Measurements from ENCODE around the gene CUL9.

CUL9 gene

GRCh38 chr6:43173591-43174262 is 8.3 kb upstream of the CUL9 start:
- no peak for DNase-seq

GRCh38 chr6:43174263-43175112 is 7.5 kb upstream of the CUL9 start:
- DNase-seq: peak; percentile 99

GRCh38 chr6:43175676-43176422 is 6.1 kb upstream of the CUL9 start:
- no peak for DNase-seq

- no peak for DNase-seq
These were observed 5.6 kb upstream of the CUL9 start for GRCh38 chr6:43176423-43176786.

- DNase-seq: no peak
These were observed 3.8 kb upstream of the CUL9 start for GRCh38 chr6:43178150-43178549.

- DNase-seq: no peak
These were observed 2.8 kb upstream of the CUL9 start for GRCh38 chr6:43178951-43179830.

GRCh38 chr6:43180058-43180457 is 1.9 kb upstream of the CUL9 start:
- DNase-seq: no peak

GRCh38 chr6:43180985-43181384 is 1.0 kb upstream of the CUL9 start:
- no peak for DNase-seq

- no peak for DNase-seq
These were observed 415 bp upstream of the CUL9 start for GRCh38 chr6:43181621-43181941.

- no peak for DNase-seq
These were observed 1.4 kb downstream of the CUL9 start for GRCh38 chr6:43183441-43183840.

GRCh38 chr6:43184268-43184985 is 2.4 kb downstream of the CUL9 start:
- DNase-seq: no peak

- DNase-seq: no peak
These were observed 3.5 kb downstream of the CUL9 start for GRCh38 chr6:43185391-43185985.

- no peak for DNase-seq
These were observed 4.0 kb downstream of the CUL9 start for GRCh38 chr6:43186019-43186418.

- no peak for DNase-seq
These were observed 4.7 kb downstream of the CUL9 start for GRCh38 chr6:43186706-43187105.

- DNase-seq: no peak
These were observed 5.8 kb downstream of the CUL9 start for GRCh38 chr6:43187821-43188220.

- no peak for DNase-seq
These were observed 6.4 kb downstream of the CUL9 start for GRCh38 chr6:43188426-43188825.

- no peak for DNase-seq
These were observed 7.8 kb downstream of the CUL9 start for GRCh38 chr6:43189776-43190304.

- DNase-seq: no peak
These were observed 10.9 kb downstream of the CUL9 start for GRCh38 chr6:43192911-43193310.

- no peak for DNase-seq
These were observed 11.9 kb downstream of the CUL9 start for GRCh38 chr6:43193929-43194328.

- DNase-seq: no peak
These were observed 14.3 kb downstream of the CUL9 start for GRCh38 chr6:43196337-43196736.

GRCh38 chr6:43199912-43200311 is 17.9 kb downstream of the CUL9 start:
- DNase-seq: no peak

- DNase-seq: no peak
These were observed 18.5 kb downstream of the CUL9 start for GRCh38 chr6:43200541-43200940.

Measured in NCI-H748 treated with DMSO at 0.1 percent for 48 hours (cell line).